Caco-2 (cell line): Measurements from ENCODE around the gene PIR. TPM values are rescaled to one million over a fixed set of nuclear protein-coding genes. Genes with fewer than 3 reads are reported as not detected.

Experiments
- BruUV-seq: library from RNA; stranded (reverse); fragments of 400-500 nt; replicated peaks from 2 replicates; lab custom pipeline; 2021; lab: Mats Ljungman, UMichigan
- CTCF ChIA-PET: fragments of 300-600 bp; sonication (Branson Sonifier 250); formaldehyde crosslinking; loops from one replicate; lab custom pipeline; 2022; ENCODE audit warnings: antibody characterized with exemption; lab: Charles Lee
- POLR2A ChIA-PET: fragments of 300-600 bp; sonication (Branson Sonifier 250); formaldehyde crosslinking; loops from one replicate; lab custom pipeline; 2022; ENCODE audit warnings: antibody characterized with exemption; lab: Charles Lee
- DNase-seq, 2 experiments: peaks; one replicate each; pipeline versions ENCODE4 v3.0.0 to v3.0.0-alpha.2; 2020 to 2022
- H3K27me3 ChIP-seq: replicated peaks from 2 replicates; pipeline ENCODE4 v1.6.0; 2011; ENCODE audit warnings: low read length; ENCODE audit not compliant: control insufficient read depth, insufficient read depth
- H3K36me3 ChIP-seq: 2 replicates; pipeline ENCODE4 v1.5.1; 2011; ENCODE audit warnings: low read length; ENCODE audit not compliant: control insufficient read depth, insufficient read depth
- H3K4me1 ChIP-seq: fragments of 250-450 bp; sonication (Bioruptor Pico); 2 replicates; pipeline ENCODE4 v1.5.1; 2020; ENCODE audit warnings: mild to moderate bottlenecking
- H3K4me3 ChIP-seq: 2 replicates; pipeline ENCODE4 v1.5.1; 2011; ENCODE audit warnings: low read depth, mild to moderate bottlenecking, control low read depth, low read length
- H3K9me3 ChIP-seq: fragments of 250-450 bp; sonication (Bioruptor Pico); 2 replicates; pipeline ENCODE4 v1.5.1; 2020; ENCODE audit warnings: mild to moderate bottlenecking, moderate library complexity
- H3K27ac Mint-ChIP-seq: one replicate; pipeline ENCODE4 v1.8.0; 2022; ENCODE audit warnings: mixed read lengths; ENCODE audit not compliant: unreplicated experiment
- H3K27me3 Mint-ChIP-seq: one replicate; pipeline ENCODE4 v1.8.0; 2022; ENCODE audit warnings: mixed read lengths; ENCODE audit not compliant: insufficient read depth, unreplicated experiment
- H3K36me3 Mint-ChIP-seq: one replicate; pipeline ENCODE4 v1.8.0; 2022; ENCODE audit warnings: mild to moderate bottlenecking, mixed read lengths; ENCODE audit not compliant: insufficient read depth, unreplicated experiment
- H3K4me1 Mint-ChIP-seq: one replicate; pipeline ENCODE4 v1.8.0; 2022; ENCODE audit warnings: low read depth, mixed read lengths; ENCODE audit not compliant: unreplicated experiment
- H3K4me3 Mint-ChIP-seq: one replicate; pipeline ENCODE4 v1.8.0; 2022; ENCODE audit warnings: mild to moderate bottlenecking, moderate library complexity, mixed read lengths; ENCODE audit not compliant: unreplicated experiment
- H3K9me3 Mint-ChIP-seq: one replicate; pipeline ENCODE4 v1.8.0; 2022; ENCODE audit warnings: mixed read lengths; ENCODE audit not compliant: unreplicated experiment
- CTCF ChIP-seq, 2 experiments: fragments of 200-600 bp in 1 of 2; IDR thresholded peaks; 1 replicate in 1 of 2; 2 replicates in 1 of 2; pipeline versions ENCODE4 v1.5.1 to v1.8.0; 2011 to 2022; ENCODE audit warnings: antibody characterized with exemption in 1 of 2, control low read depth in 1 of 2, inconsistent platforms in 1 of 2, low read depth in 1 of 2, low read length in 1 of 2, mild to moderate bottlenecking in 1 of 2, moderate library complexity in 1 of 2; ENCODE audit not compliant: insufficient read depth in 1 of 2, severe bottlenecking in 1 of 2, unreplicated experiment in 1 of 2
- intact Hi-C: fragments of 100-400 bp; cut with micrococcal nuclease; formaldehyde crosslinking; loops from one replicate; pipeline ENCODE4 v1.10.0; 2022; ENCODE audit not compliant: unreplicated experiment
- total RNA-seq: library from RNA; stranded (reverse); gene quantifications from 2 replicates; pipeline ENCODE4 v1.2.3, GENCODE V29; 2022

The PIR gene
- total RNA-seq, 1 experiment from 2014 or later: 15.7 TPM

GRCh38 chrX:15430076-15430475, 63.1 kb downstream of the PIR start:
- DNase-seq: no peak
- TF ChIP-seq CTCF (IDR thresholded peaks at IDR 0.05; ENCODE audit: insufficient read depth in 1 of 2, low read depth in 1 of 2, low read length in 1 of 2, severe bottlenecking in 1 of 2, unreplicated experiment in 1 of 2): no peak
- Histone ChIP-seq H3K9me3 (no peaks in the 10 kb centered on the region), H3K4me3 (no peak overlapping the region), H3K4me1 (no peaks in the 10 kb centered on the region), H3K27me3 (no peaks in the 10 kb centered on the region), H3K36me3 (no peaks in the 10 kb centered on the region)
- H3K27ac Mint-ChIP-seq: no peak overlapping the region
- peaks cover 6% of the 10 kb centered on the region for H3K36me3 Mint-ChIP-seq
- no peaks in the 10 kb centered on the region for H3K9me3 Mint-ChIP-seq
- H3K4me1 Mint-ChIP-seq: no peaks in the 10 kb centered on the region
- H3K4me3 Mint-ChIP-seq: no peak overlapping the region
- POLR2A ChIA-PET: no interaction called here
- no TSS peak for BruUV-seq
- intact Hi-C loops: no loop called here
- CTCF ChIA-PET: no interaction called here
- no peaks in the 10 kb centered on the region for H3K27me3 Mint-ChIP-seq

- no peak for TF ChIP-seq CTCF (IDR thresholded peaks at IDR 0.05; ENCODE audit: insufficient read depth in 1 of 2, low read depth in 1 of 2, low read length in 1 of 2, severe bottlenecking in 1 of 2, unreplicated experiment in 1 of 2)
- H3K4me1 ChIP-seq: no peaks in the 10 kb centered on the region
Measured at GRCh38 chrX:15425024-15425423, 68.1 kb downstream of the PIR start.

GRCh38 chrX:15418707-15419181, 74.4 kb downstream of the PIR start:
- Histone ChIP-seq H3K27me3 (no peaks in the 10 kb centered on the region), H3K4me1 (no peaks in the 10 kb centered on the region), H3K9me3 (no peaks in the 10 kb centered on the region), H3K4me3 (no peak overlapping the region), H3K36me3 (no peaks in the 10 kb centered on the region; the same call in 1 of the 2 replicates)
- BruUV-seq: no TSS peak
- intact Hi-C loops: no loop called here
- TF ChIP-seq CTCF (IDR thresholded peaks at IDR 0.05; ENCODE audit: insufficient read depth in 1 of 2, low read depth in 1 of 2, low read length in 1 of 2, severe bottlenecking in 1 of 2, unreplicated experiment in 1 of 2): no peak
- no peak overlapping the region for H3K27ac Mint-ChIP-seq
- ChIA-PET POLR2A (no interaction called here), CTCF (no interaction called here)
- no peaks in the 10 kb centered on the region for H3K4me1 Mint-ChIP-seq
- DNase-seq: no peak
- no peaks in the 10 kb centered on the region for H3K27me3 Mint-ChIP-seq
- H3K36me3 Mint-ChIP-seq: no peaks in the 10 kb centered on the region
- H3K4me3 Mint-ChIP-seq: no peak overlapping the region
- H3K9me3 Mint-ChIP-seq: peaks cover 10% of the 10 kb centered on the region

More at GRCh38 chrX:15425024-15425423, 68.1 kb downstream of the PIR start:
- Histone ChIP-seq H3K4me3 (no peak overlapping the region), H3K9me3 (no peaks in the 10 kb centered on the region), H3K27me3 (no peaks in the 10 kb centered on the region), H3K36me3 (no peaks in the 10 kb centered on the region)
- CTCF ChIA-PET: no interaction called here
- POLR2A ChIA-PET: no interaction called here
- intact Hi-C loops: no loop called here
- Mint-ChIP-seq H3K9me3 (no peaks in the 10 kb centered on the region), H3K4me3 (no peak overlapping the region), H3K36me3 (peaks cover 6% of the 10 kb centered on the region), H3K27me3 (no peaks in the 10 kb centered on the region), H3K27ac (no peak overlapping the region), H3K4me1 (no peaks in the 10 kb centered on the region)
- no peak for DNase-seq
- BruUV-seq: no TSS peak
